Fibroblast of upper back skin (primary cell): ENCODE measurements around the gene MTA1.

Experiments used
- DNase-seq: peaks from one replicate; pipeline ENCODE4 v3.0.0-alpha.2; 2013

Gene MTA1

GRCh38 chr14:105411017-105411941 is 8.3 kb upstream of the MTA1 start:
- DNase-seq, result peak; percentile 29

- DNase-seq, result no peak
These were observed 7.4 kb upstream of the MTA1 start for GRCh38 chr14:105411985-105412770.

GRCh38 chr14:105412771-105413543 is 6.7 kb upstream of the MTA1 start:
- no peak for DNase-seq

GRCh38 chr14:105413544-105413886 is 6.1 kb upstream of the MTA1 start:
- DNase-seq, result no peak

GRCh38 chr14:105414456-105415371 is 4.9 kb upstream of the MTA1 start:
- peak; percentile 52 for DNase-seq

- DNase-seq, result no peak
These were observed 3.9 kb upstream of the MTA1 start for GRCh38 chr14:105415481-105416428.

- no peak for DNase-seq
These were observed 3.0 kb upstream of the MTA1 start for GRCh38 chr14:105416671-105417070.

- DNase-seq, result no peak
These were observed 1.9 kb upstream of the MTA1 start for GRCh38 chr14:105417690-105418121.

GRCh38 chr14:105418269-105419194 is 1.1 kb upstream of the MTA1 start:
- no peak for DNase-seq

- DNase-seq, result no peak
These were observed 710 bp downstream of the MTA1 start for GRCh38 chr14:105420101-105420973.

GRCh38 chr14:105420974-105421674 is 1.5 kb downstream of the MTA1 start:
- DNase-seq, result no peak

GRCh38 chr14:105421723-105422615 is 2.3 kb downstream of the MTA1 start:
- DNase-seq, result no peak

GRCh38 chr14:105422695-105423487 is 3.3 kb downstream of the MTA1 start:
- no peak for DNase-seq

GRCh38 chr14:105423488-105424195 is 4.0 kb downstream of the MTA1 start:
- no peak for DNase-seq

GRCh38 chr14:105424861-105425260 is 5.2 kb downstream of the MTA1 start:
- DNase-seq, result no peak
